ENCODE results near the gene MATN1.

GRCh38 chr1:30682396-30683275 is 40.7 kb downstream of the MATN1 start:
- no peak for TF ChIP-seq POLR2A (IDR thresholded peaks at IDR 0.05)
- no peak for TF ChIP-seq CTCF (IDR thresholded peaks at IDR 0.05)

Measured in uterus (tissue), 2 donors.